ENCODE data around the gene TRPC4.

The TRPC4 gene

DNA sequence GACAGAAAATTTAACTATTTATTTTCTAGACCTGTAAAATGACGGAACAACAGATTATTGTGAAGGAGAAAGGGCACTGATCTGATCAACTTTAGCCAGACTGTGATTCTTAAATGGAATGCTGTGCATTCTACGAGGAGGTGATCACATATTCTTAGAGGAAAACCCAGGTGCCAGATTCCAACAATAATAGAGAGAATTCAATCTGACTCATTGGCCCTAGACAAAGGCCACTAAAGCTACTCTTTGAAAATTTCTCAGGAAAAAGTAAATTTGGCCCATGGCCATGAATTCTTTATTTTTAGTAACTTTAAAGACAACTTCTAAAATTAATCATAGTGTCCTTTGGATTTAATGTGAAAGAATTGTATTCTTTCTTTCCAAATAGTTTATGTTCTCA lies 212.4 kb downstream of the TRPC4 start:
- DNase-seq (ENCODE audit: low spot score) = no peak

DNA sequence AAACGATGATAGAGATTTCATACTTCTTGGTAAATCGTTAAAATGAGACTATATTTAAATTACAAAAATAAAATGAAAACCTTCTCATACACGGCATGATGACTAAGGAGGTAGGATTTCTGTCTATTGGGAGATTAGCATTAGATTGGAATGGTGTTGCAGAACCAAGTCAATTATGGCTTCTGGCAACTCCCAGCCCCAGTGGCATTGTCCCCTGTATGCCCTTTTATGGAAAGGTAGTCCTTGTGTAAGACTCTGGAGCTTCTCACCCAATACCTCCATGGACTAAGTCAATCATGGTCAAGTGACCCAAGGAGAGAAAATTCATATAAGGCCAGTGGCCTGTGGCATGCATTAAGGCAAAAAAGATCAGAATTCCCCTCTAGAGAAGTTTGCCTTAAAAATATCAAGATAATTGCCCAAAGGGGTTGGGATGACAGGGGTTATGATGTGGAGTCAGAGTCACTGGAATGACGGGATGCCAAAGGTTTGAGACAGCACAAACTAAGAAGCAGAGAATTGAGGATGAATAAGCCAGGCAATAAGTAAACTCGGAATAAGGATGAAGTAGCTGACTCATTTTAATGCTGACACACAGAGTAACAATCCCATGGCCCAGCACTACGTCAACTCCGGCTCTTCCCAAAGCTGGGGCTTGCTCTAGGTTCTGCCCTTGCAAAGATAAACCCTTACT lies 213.2 kb downstream of the TRPC4 start:
- no peak for DNase-seq (ENCODE audit: low spot score)

DNA sequence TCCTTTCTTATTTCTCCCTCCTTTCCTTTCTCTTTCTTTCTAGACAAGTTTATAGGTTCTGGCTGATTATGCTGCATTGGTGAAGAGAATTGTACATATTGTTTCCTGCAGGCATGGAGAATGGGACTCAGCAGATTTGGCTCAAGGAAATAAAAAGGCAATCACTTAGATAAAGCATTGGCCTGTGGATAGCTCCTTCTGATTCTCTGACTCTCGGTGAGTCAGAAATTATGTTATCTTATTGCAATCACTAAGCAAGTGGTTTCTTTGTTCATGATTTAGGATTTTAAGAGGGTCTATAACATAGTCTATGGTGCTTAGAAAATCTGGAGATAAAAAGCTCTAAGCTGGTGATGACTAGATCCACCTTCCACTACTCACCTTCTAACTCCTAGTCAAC lies 217.0 kb downstream of the TRPC4 start:
- DNase-seq (ENCODE audit: low spot score) = no peak

DNA sequence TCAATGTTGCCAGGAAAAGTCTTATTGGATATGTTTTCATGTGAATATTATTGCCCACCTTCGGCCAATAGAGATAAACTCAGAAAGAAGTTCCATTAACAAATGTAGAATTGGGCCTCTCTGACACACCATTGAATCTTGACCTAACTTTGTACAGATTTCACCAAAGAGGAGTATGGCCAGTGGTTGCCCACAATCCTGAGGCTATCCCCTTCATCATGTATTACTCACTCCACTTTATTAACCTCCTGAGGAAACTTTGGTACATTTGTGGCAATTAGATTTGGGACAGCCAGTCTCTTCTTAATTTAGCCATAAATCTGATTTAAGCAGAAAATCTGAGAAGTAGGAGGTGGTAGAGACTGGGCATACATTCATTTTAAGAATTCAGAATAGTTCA lies 217.7 kb downstream of the TRPC4 start:
- DNase-seq (ENCODE audit: low spot score) = no peak

DNA sequence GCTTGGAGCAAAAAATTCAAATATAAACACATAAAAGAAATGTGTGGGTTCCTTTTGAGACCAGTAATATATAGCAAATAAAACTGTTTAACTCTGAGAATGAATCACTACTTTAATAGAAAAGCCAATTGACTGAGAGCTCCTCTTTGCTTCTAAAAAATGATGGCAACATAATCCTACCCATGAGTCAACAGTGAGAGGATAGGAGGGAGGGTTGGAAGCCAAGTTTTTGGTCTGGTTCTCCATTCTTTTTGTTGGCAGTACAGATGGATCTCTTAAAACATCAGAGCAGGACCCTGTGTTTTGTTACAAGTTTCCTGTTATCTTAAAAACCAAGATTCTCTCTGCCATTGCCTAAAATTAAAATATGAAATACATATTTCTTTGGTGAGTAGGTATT lies 221.0 kb downstream of the TRPC4 start:
- no peak for DNase-seq (ENCODE audit: low spot score)

DNA sequence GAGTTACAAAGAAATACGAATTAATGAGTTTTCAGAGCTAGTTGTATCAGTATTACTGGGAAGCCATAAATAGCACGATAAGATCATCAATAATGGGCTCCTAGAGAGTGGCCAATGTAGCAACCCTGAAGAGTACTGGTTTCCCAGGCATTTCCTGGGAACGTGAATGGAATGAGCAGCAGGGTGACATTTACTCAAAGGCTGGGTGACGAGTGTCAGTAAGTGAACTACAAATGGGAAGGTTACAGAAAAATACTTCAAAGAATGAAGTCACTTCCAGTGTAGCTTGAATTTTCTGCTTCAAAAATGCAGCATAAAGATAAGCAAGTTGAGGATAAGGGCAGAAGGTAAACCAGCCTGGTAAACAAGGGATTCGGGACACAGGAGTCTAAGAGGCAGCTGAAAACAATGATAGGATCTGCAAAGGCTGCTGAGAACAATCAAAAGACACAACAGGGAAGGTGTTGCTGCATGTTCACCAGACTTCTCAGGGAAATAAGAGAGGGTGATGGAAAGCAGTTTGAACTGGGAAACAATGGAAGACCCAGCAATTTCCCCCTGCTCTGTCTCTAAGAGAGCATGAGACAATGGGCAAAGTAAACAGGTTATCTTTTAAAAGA lies 222.4 kb downstream of the TRPC4 start:
- DNase-seq (ENCODE audit: low spot score) = no peak

DNA sequence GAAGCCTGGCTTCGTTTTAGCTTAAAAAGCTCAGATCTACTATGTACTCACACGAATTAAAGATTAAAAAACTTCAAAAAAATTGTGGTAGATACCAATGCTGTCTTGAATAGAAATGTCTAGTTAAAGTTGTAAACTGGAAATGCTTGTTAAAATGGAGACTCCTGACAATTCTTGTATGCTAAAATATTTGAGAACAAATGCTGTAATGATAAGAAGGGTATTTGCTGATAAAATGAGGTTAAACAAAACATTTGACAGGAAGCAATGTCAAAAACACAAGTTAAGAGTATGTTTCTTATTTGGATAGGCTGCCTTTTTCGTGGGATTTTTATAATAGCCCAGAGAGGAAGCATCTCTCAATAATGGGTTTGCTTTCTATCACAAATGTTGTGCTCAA lies 223.0 kb downstream of the TRPC4 start:
- no peak for DNase-seq (ENCODE audit: low spot score)

DNA sequence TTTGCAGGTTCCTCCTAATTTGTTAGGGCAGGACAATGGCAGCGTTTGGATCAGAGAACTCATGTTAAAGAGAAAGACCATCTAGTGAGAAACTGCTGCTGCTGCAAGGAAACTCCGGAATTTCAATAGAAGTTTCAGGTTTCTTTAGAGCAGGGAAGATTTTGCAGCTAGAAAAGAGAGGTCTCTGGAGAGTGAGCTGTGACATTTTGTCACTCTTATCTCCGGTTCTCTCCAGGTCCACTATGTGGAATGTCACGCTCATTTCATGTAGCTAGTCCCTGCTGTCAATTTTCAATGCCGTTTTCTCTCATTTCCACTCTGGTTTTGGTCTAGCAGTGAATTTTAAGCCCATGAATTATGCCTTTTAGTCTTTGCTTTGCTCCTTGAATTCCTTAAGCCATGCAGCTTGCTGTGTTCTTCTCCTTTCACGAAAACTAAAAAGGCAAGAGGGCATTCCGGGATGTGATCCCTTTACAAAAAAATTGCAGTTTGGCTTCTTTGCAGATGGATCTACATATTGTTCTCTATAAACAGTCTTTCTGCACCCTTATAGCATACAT lies 224.3 kb downstream of the TRPC4 start:
- DNase-seq (ENCODE audit: low spot score) = no peak

DNA sequence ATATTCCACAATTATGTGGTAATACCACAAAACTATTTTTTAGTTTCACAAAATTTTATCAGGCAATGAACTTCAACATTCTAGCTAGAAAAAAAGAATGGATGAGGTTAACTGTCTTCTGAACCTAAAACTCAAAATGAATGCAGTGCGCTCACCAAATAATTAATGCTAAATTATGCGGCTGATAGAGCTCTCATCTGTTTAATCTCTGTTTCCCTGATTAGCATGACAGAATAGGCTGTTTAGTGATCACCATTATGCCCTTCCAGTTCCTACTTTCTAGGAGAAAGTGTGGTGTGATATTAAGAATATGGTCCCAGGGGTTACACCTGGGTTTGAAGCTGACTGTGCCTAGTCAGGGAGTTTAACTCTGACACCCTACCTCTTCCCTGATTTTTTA lies 228.2 kb downstream of the TRPC4 start:
- no peak for DNase-seq (ENCODE audit: low spot score)

DNA sequence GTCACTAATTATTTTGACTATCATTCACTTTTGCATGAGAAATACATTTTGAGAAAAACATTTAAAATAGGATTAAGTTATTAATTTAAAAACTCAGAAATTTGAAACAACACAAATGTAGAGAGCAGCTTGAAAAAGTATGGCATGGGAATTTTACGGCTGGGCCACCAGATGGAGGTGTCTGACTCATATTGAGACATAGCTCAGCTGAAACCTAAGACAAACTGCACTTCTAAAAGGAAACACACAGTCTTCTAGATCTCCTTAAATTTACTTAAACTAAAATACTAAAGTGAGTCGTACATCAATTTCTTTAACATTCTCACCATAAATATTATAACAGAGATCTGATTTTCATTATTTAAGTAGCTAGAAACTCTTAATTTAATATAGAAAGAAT lies 229.1 kb downstream of the TRPC4 start:
- peak; percentile 43 for DNase-seq (ENCODE audit: low spot score)

DNA sequence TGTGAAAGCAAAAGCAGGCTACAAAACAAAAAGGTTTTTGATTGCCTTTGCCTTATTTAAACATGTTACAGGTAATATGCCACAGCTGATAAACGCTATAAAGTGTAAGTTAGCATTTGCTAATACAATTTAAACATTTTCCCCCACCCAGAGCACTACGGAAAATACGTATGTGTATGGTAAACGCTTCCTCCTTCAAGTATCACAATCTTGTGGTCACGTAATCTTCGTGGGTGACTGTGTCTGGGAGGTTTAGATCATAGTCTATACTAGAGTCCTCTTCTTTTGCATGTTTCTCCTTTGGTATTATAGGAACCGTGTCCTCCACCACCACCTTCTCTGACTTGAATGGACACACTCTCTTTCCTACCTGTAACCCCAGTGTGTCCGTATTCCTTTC lies 232.9 kb downstream of the TRPC4 start:
- no peak for DNase-seq (ENCODE audit: low spot score)

DNA sequence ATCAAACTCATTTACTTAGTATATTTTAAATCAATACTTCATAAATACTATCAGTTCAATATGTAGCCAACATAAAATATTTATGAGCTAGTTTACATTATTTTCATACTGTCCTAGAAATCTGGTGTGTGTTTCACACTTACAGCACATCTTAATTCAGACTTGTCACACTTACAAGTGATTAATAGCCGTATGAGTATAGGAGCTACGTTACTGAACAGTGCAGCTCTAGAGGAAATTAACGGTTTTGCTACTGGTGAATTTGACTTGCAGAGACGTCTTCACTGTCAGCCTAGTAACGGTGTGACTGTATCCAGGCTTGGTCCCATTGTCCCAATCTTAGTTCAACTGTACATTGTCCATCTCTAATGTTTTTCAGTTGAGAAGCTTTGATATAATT lies 237.3 kb downstream of the TRPC4 start:
- DNase-seq (ENCODE audit: low spot score) = no peak

DNA sequence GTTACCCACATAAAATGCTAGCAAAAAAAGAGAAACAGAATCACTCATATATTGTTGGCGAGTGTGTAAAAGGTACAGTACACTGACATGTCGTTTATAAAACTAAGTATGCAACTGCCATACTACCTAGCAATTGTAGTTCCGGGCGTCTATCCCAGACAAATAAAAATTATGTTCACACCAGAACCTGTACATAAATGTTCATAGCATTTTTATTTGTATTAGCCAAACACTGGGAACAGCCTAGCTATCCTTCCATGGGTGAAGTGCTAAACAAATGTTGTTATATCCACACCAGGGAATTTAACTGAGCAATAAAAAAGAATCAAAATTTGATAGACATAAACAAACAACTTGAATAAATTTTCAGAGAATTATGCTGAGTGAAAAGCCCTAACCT lies 242.1 kb downstream of the TRPC4 start:
- DNase-seq (ENCODE audit: low spot score) = no peak

DNA sequence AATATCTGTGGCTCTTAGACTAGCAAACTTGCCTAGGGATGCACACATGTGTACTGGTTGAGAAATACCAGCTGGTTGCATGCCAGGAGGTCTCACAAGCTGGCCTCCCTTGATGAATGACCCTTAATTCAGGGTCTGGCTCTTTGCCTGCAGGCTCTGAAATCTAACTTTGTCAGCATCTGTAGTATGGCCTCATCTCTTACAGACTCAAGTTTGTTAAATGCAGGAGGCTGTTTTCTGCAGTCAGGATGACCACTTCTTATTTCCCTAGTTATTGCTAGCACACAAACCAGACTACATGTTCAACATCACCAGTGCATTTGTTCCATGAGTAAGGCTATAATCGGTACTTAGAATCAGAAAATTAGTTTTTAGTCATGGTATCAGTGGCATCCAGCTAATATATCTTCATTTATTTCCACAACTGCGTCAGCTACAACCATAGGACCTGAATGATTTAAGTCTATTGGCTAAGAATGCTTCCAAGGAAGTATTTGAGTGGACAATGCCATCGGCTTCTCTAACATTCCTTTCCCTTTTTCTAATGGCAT lies 247.7 kb downstream of the TRPC4 start:
- no peak for DNase-seq (ENCODE audit: low spot score)

DNA sequence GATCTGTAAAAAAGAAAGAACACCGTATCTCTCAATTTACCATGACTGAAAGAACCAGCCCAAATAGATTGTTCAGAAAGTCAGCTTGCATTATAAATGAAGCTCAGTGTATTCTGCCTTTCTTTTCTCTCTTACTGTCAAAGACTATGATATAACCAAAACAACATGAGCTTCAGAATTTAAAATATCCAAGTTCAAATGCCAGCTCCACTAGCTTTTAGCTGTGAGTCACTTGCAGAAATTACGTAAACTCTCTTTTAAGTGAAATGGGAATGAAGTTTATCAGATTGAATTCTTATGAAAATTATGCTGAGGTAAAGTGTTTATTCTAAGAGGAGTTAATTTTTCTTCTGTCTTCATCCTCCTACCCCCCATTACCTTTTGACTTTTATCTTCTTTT lies 251.0 kb downstream of the TRPC4 start:
- no peak for DNase-seq (ENCODE audit: low spot score)

DNA sequence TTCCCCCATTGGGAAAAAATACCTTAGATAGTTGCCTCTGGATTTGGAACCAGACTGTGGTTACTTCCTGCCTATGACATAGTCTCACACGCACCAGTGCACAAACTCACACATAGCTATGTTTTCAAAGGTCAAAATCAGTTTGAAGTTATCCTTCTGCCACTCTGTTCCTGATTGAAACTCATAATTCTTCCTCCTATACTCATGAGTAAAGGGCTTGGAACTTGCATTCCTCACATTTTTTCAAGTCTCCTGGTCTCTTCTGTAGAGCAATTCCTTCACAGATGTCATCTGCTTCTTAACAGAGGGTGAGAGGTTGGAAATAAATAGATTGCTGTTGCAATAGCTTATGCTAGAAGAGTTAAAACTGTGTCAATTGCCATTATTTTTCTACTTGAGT lies 252.4 kb downstream of the TRPC4 start:
- no peak for DNase-seq (ENCODE audit: low spot score)

DNA sequence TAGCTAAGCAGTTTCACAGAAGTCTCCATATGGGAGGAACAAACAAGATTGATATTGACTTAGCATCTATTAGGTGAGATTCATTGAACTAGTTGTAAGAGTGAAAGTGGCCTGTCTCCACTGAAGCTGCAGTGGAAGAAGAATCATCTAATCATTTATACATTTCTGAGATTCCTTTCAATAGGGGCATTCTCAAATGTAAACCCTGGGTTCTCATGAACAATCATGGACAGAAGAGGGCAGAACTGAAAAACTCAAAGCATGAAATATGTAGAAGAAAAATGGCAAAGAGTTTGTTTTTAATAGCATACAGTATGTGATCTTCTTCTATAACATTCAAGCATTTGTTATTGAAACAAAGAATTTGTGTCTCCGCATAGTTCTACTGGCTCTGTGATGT lies 253.4 kb downstream of the TRPC4 start:
- DNase-seq (ENCODE audit: low spot score) = no peak

DNA sequence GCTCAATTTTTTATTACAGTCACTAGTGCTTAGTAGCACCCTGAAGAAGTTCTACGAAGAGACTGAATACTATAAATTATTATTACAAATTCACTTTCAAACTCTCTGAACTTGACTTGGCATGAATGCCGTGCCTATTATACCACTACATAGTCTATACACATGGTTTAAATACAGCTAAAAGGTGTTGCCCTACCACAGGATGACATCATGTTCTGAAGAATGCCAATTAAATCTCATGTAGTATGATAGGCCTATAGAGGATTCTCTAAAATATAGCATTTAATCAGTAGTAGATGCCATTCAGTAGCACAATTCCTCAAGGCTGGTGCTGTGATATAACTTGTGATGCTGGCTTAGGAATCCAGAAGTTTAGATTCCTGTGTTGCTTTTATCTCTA lies 254.3 kb downstream of the TRPC4 start:
- DNase-seq (ENCODE audit: low spot score) = no peak

DNA sequence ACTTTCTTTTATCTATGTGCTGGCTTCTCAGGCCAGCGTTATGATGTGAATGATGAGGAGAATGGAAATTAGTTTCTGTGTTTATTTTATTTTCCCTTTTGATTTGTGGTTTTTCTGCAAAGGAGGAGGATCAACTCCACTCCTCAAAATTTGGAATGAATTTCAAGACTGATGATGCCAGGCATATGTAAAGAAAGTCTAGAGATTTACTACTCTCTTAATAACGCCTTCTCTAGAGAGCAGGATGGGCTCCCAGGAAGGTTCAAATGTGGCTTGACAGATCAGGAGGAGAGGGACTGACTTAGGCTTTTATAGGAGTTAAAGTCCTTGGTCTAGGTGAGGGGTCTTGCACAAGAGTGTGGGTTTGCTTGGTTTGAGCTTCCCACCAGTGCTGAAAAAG lies 255.9 kb downstream of the TRPC4 start:
- no peak for DNase-seq (ENCODE audit: low spot score)

DNA sequence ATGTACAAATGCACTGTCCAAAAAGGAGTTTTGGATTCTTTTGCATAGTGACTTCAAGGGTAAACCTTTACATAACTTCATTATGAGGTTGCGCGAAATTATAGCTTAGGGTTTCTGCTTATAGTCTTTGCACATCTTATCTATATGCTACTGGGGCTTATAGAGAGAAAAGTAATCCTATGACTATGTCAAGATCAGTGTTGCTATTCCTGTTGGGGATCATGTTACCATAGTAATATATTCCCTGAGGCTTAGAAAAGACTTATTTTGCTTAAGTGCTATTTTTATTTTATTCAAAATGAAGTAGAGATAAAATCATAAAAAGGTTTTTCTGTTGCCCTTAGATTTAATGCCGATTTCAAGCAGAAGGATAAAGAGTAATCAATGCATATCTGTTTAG lies 256.3 kb downstream of the TRPC4 start:
- DNase-seq (ENCODE audit: low spot score) = no peak

DNA sequence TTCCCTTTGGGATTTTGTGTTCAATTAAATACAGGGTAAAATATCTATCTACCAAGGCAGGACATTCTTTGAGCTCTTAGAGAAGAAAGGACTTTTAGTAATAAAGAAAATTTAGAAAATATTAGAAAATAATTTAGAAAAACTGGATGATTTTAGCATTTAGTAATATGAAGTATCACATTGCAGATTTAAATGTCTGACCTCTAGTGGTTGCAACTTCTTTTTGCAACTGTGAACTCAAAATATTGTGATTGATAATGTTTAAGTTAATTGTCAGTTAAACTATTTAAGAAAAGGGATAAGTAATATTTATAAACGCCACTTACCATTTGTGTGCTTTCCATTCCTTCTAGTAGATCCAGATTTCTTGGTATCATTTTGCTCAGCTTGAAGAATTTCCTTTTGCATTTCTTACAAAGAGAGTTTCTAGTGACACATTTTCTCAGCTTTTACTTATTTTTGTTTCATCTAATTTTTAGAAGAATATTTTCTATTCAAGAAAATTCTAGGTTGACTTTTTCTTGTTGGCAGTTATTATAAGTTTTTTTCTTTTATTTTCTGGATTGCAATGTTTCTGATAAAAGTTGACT lies 260.7 kb downstream of the TRPC4 start:
- DNase-seq (ENCODE audit: low spot score) = no peak

DNA sequence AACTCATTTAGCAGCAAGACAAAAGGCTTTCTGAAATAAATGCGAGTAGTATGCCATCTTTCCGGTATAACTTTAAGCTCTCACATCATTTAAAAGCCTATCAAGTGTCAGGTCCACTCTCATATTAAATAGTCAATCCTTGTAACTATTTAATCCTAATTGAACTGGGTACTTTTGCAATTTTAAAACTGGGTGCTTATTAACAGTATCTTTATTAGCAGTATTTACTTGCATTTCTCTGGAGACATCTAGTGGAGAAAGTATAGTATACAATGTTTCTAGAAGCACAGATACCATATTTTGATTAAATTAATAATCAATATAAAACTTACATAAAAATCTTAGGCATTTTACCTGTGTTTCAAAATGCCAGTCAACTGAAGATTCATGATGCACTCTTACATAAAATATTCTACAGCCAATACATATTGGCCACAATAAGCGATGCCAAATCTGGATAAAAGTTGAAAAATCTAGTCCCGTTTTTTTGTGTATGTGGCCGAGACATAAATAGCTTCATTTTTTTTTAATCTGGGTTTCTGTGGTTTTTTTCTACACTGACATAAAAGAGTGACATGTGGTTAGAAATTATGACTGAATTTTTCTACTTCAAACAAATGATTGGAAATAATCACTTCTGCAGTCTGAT lies 266.7 kb downstream of the TRPC4 start:
- DNase-seq (ENCODE audit: low spot score) = no peak

All from Ammon's horn (tissue), 1 donor.